H1 (cell line): ENCODE measurements around the gene CADM2.

Experiments used
- CTCF ChIP-seq, 3 experiments: IDR thresholded peaks; 1 replicate in 2 of 3; 2 replicates in 1 of 3; pipeline versions ENCODE4 v1.5.1 to v1.6.1; 2011; ENCODE audit warnings: low read length in 3 of 3, mild to moderate bottlenecking in 3 of 3, inconsistent platforms in 2 of 3, low read depth in 1 of 3, moderate library complexity in 1 of 3; ENCODE audit not compliant: insufficient read depth in 1 of 3; ENCODE audit errors: control extremely low read depth in 1 of 3
- EGR1 ChIP-seq: IDR thresholded peaks from 2 replicates; pipeline ENCODE4 v1.6.1; 2011; ENCODE audit warnings: low read depth, low read length, borderline replicate concordance
- EZH2 ChIP-seq: fragments of 200-600 bp; sonication (generic); IDR thresholded peaks from 2 replicates; pipeline ENCODE4 v1.7.1; 2012; ENCODE audit warnings: low read depth, mild to moderate bottlenecking, moderate library complexity, low read length, inconsistent platforms; ENCODE audit not compliant: severe bottlenecking
- GTF2F1 ChIP-seq: IDR thresholded peaks from 2 replicates; pipeline ENCODE4 v1.6.1; 2012; ENCODE audit warnings: low read depth, low read length, improper control_type of control experiment, borderline replicate concordance
- HDAC2 ChIP-seq, 2 experiments: fragments of 300-600 bp in 1 of 2; sonication (generic) in 1 of 2; IDR thresholded peaks; 2 replicates each; pipeline ENCODE4 v1.6.1; 2011 to 2012; ENCODE audit warnings: low read depth in 2 of 2, low read length in 2 of 2, mild to moderate bottlenecking in 2 of 2, moderate library complexity in 2 of 2, borderline replicate concordance in 1 of 2, inconsistent platforms in 1 of 2
- POLR2A ChIP-seq, 2 experiments: IDR thresholded peaks; 1 replicate in 1 of 2; 2 replicates in 1 of 2; pipeline ENCODE4 v1.6.1; 2011; ENCODE audit warnings: low read depth in 2 of 2, low read length in 2 of 2, mild to moderate bottlenecking in 2 of 2; ENCODE audit errors: control extremely low read depth in 1 of 2
- POLR2AphosphoS5 ChIP-seq: IDR thresholded peaks from 2 replicates; pipeline ENCODE4 v1.6.1; 2011; ENCODE audit warnings: low read depth, low read length
- RBBP5 ChIP-seq: IDR thresholded peaks from 2 replicates; pipeline ENCODE4 v1.7.1; 2012; ENCODE audit warnings: low read depth, mild to moderate bottlenecking, inconsistent platforms, low read length, moderate library complexity, borderline replicate concordance
- RXRA ChIP-seq: IDR thresholded peaks from 2 replicates; pipeline ENCODE4 v1.6.1; 2011; ENCODE audit warnings: low read depth, mild to moderate bottlenecking, low read length, moderate library complexity; ENCODE audit not compliant: insufficient read depth
- SP1 ChIP-seq: IDR thresholded peaks from 2 replicates; pipeline ENCODE4 v1.6.1; 2011; ENCODE audit warnings: low read depth, low read length
- USF2 ChIP-seq: IDR thresholded peaks from 2 replicates; pipeline ENCODE4 v1.6.1; 2011; ENCODE audit warnings: low read length, improper control_type of control experiment

- TF ChIP-seq CTCF (IDR thresholded peaks at IDR 0.05; ENCODE audit: control extremely low read depth in 1 of 3, insufficient read depth in 1 of 3, low read depth in 1 of 3, low read length in 3 of 3) (no peak), POLR2AphosphoS5 (no peak), USF2 (no peak), EZH2 (no peak), SP1 (no peak), EGR1 (no peak), RBBP5 (no peak), POLR2A (IDR thresholded peaks at IDR 0.05; ENCODE audit: control extremely low read depth in 1 of 2, low read depth in 2 of 2, low read length in 2 of 2) (no peak), GTF2F1 (no peak), RXRA (no peak), HDAC2 (IDR thresholded peaks at IDR 0.05; ENCODE audit: borderline replicate concordance in 1 of 2, low read depth in 2 of 2, low read length in 2 of 2) (no peak)
Observed at GRCh38 chr3:84925571-84925970, 33.2 kb upstream of the CADM2 start.
